ENCODE measurements around the gene PRPF18. TPM values are rescaled to one million over a fixed set of nuclear protein-coding genes. Genes with fewer than 3 reads are reported as not detected.

Gene PRPF18
- total RNA-seq, 1 donor from 2014 or later = 17.1 TPM

DNA sequence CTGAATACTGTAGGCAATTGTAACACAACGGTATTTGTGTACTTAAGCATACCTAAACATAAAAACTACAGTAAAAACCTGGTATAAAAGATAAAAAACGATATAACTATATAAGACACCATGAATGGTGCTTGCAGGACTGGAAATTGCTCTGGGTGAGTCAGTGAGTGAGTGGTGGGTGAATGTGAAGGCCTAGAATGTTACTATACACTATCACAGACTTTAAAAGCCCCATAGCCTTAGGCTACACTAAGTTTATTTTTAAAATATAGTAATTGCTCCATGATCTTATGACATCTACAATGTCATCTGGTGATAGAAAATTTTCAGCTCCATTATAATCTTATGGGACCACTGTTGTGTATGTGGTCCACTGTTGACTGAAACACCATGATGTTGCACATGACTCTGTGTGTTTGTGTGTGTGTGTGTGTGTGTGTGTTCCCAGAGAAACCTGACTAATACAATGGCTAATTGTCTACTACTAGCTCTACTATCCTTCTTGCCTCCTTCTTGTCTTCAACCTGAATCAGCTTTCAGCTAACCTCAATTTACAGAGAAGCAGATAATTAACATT lies 27.6 kb upstream of the PRPF18 start:
- H3K4me3 Mint-ChIP-seq (ENCODE audit: low read depth) = no peak overlapping the region
- DNase-seq (ENCODE audit: low spot score, unreplicated experiment) = no peak
- peaks cover 3% of the 10 kb centered on the region for H3K4me1 Mint-ChIP-seq (ENCODE audit: low read depth)
- H3K27me3 Mint-ChIP-seq = peaks cover under 1% of the 10 kb centered on the region
- peaks cover 2% of the 10 kb centered on the region for H3K36me3 Mint-ChIP-seq (ENCODE audit: insufficient read depth)
- peaks cover 17% of the 10 kb centered on the region for H3K9me3 Mint-ChIP-seq (ENCODE audit: low read depth)
- H3K27ac Mint-ChIP-seq = no peak overlapping the region
- TF ChIP-seq, protein P1, sequence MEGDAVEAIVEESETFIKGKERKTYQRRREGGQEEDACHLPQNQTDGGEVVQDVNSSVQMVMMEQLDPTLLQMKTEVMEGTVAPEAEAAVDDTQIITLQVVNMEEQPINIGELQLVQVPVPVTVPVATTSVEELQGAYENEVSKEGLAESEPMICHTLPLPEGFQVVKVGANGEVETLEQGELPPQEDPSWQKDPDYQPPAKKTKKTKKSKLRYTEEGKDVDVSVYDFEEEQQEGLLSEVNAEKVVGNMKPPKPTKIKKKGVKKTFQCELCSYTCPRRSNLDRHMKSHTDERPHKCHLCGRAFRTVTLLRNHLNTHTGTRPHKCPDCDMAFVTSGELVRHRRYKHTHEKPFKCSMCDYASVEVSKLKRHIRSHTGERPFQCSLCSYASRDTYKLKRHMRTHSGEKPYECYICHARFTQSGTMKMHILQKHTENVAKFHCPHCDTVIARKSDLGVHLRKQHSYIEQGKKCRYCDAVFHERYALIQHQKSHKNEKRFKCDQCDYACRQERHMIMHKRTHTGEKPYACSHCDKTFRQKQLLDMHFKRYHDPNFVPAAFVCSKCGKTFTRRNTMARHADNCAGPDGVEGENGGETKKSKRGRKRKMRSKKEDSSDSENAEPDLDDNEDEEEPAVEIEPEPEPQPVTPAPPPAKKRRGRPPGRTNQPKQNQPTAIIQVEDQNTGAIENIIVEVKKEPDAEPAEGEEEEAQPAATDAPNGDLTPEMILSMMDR (IDR thresholded peaks at IDR 0.05; ENCODE audit: unreplicated experiment) = no peak

DNA sequence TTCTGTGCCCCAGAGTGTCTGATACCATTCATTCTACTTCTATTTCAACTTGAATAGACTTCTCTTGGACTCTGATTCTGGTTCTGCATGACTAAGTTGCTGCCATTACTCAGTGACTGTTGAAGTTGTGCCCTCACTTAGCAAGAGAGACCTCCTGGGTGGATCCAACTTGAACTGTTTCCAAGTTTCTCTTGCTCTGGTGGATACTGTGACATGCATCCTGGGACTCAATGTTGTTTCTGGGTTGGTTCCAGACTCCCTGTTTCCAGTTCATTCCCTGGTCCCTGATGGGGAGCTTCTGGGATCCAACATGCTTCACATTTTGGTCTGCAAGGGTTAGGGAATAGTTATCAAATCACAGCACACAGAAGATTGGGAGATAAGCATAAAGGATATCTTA lies 26.2 kb upstream of the PRPF18 start:
- TF ChIP-seq, protein P1 (IDR thresholded peaks at IDR 0.05; ENCODE audit: unreplicated experiment) = no peak
- Mint-ChIP-seq H3K27ac (no peak overlapping the region), H3K9me3 (ENCODE audit: low read depth) (peaks cover 24% of the 10 kb centered on the region), H3K36me3 (ENCODE audit: insufficient read depth) (peaks cover 2% of the 10 kb centered on the region), H3K4me1 (ENCODE audit: low read depth) (peaks cover 3% of the 10 kb centered on the region), H3K27me3 (peaks cover 4% of the 10 kb centered on the region), H3K4me3 (ENCODE audit: low read depth) (no peak overlapping the region)
- DNase-seq (ENCODE audit: low spot score, unreplicated experiment) = no peak

DNA sequence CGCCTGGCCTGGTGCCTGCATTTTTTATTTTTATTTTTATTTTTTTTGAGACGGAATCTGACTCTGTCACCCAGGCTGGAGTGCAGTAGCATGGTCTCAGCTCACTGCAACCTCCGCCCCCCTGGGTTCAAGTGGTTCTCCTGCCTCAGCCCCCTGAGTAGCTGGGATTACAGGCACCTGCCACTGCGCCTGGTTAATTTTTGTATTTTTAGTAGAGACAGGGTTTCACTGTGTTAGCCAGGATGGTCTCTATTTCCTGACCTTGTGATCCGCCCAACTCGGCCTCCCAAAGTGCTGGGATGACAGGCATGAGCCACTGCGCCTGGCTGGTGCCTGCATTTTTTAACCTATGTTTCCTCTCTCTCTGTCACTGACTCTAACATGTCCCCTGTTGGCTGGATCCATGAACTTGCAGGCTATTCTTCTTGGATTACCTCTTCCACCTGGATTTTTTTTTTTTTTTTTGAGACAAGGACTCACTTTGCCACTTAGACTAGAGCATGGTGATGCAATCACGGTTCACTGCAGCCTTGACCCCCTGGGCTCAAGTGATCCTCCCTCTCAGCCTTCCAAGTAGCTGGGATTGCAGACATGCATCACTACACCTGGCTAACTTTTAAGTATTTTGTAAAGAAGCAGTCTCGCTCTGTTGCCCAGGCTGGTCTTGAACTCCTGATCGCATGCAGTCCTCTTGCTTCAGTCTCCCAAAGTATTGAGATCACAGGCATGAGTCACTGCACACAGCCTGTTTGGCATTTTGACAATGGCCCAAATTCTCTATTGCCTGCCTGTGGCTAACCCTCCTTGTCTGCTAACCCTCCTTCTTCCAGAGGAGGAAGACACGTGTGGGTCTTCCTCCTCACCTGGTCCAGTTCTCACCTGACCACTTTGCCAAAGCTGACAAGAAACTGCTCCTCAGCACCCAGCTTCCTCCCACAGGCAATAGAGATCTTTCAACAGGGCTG lies 23.0 kb upstream of the PRPF18 start:
- Mint-ChIP-seq H3K36me3 (ENCODE audit: insufficient read depth) (no peaks in the 10 kb centered on the region), H3K9me3 (ENCODE audit: low read depth) (peaks cover 12% of the 10 kb centered on the region), H3K4me3 (ENCODE audit: low read depth) (no peak overlapping the region), H3K27me3 (peaks cover 7% of the 10 kb centered on the region), H3K27ac (no peak overlapping the region), H3K4me1 (ENCODE audit: low read depth) (no peaks in the 10 kb centered on the region)
- no peak for DNase-seq (ENCODE audit: low spot score, unreplicated experiment)
- TF ChIP-seq, protein P1 (IDR thresholded peaks at IDR 0.05; ENCODE audit: unreplicated experiment) = no peak

- Mint-ChIP-seq H3K9me3 (ENCODE audit: low read depth) (peaks cover 12% of the 10 kb centered on the region), H3K4me3 (ENCODE audit: low read depth) (no peak overlapping the region), H3K27ac (no peak overlapping the region), H3K4me1 (ENCODE audit: low read depth) (no peaks in the 10 kb centered on the region), H3K36me3 (ENCODE audit: insufficient read depth) (no peaks in the 10 kb centered on the region), H3K27me3 (peaks cover 7% of the 10 kb centered on the region)
- no peak for DNase-seq (ENCODE audit: low spot score, unreplicated experiment)
- TF ChIP-seq, protein P1 (IDR thresholded peaks at IDR 0.05; ENCODE audit: unreplicated experiment) = no peak
Measured at GRCh38 chr10:13564576-13564975, 22.2 kb upstream of the PRPF18 start.

GRCh38 chr10:13567030-13567429 lies 19.7 kb upstream of the PRPF18 start:
- TF ChIP-seq, protein P1 (IDR thresholded peaks at IDR 0.05; ENCODE audit: unreplicated experiment) = no peak
- Mint-ChIP-seq H3K27me3 (peaks cover 7% of the 10 kb centered on the region), H3K27ac (no peak overlapping the region), H3K9me3 (ENCODE audit: low read depth) (peaks cover 12% of the 10 kb centered on the region), H3K4me3 (ENCODE audit: low read depth) (no peak overlapping the region), H3K4me1 (ENCODE audit: low read depth) (no peaks in the 10 kb centered on the region), H3K36me3 (ENCODE audit: insufficient read depth) (no peaks in the 10 kb centered on the region)
- no peak for DNase-seq (ENCODE audit: low spot score, unreplicated experiment)

Measured in progenitor cell of endocrine pancreas (in vitro differentiated cells).